Neural cell (in vitro differentiated cells): ENCODE data around the gene SKOR2.

ENCODE experiments used
- EZH2 ChIP-seq: fragments of 200-600, 300-800 bp; shearing (Covaris generic), sonication (generic); IDR thresholded peaks from 2 replicates; pipeline ENCODE4 v1.6.1; 2014; ENCODE audit warnings: antibody characterized with exemption, low read length, borderline replicate concordance, mild to moderate bottlenecking; ENCODE audit not compliant: insufficient read depth, poor library complexity, severe bottlenecking
- MXI1 ChIP-seq: fragments of 450-650 bp; conservative IDR thresholded peaks from 2 replicates; pipeline ENCODE4 v1.6.1; 2014; ENCODE audit warnings: antibody characterized with exemption, mild to moderate bottlenecking; ENCODE audit not compliant: poor library complexity, severe bottlenecking
- RAD21 ChIP-seq: fragments of 450-650 bp; conservative IDR thresholded peaks from 2 replicates; pipeline ENCODE4 v1.6.1; 2014; ENCODE audit warnings: antibody characterized with exemption, mild to moderate bottlenecking, moderate library complexity
- TF ChIP-seq, protein P1 (sequence below): fragments of 450-650 bp; IDR thresholded peaks from 2 replicates; pipeline ENCODE4 v1.5.1; 2014; ENCODE audit warnings: antibody characterized with exemption, mild to moderate bottlenecking, moderate library complexity; ENCODE audit not compliant: poor library complexity, severe bottlenecking

DNA sequence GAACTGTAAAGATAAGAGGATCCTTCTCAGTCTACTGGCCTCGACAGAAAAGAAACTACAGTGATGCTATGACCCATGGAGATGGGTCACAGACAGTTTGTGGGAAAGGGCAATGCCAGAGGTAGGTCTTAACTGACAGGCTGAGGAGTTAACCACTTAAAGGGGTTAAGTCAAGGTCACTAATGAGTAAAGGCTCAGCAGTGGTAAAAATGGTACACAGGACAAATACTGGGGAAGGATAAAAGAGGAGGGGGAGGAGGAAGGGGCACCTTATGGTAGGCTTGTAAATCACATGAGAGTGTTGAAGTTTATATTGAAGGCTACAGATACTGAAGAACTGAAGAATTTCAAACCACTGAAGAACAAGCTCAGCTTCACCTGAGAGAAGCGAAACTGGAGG is 85.2 kb downstream of the SKOR2 start:
- TF ChIP-seq RAD21: no peak
- TF ChIP-seq, protein P1, sequence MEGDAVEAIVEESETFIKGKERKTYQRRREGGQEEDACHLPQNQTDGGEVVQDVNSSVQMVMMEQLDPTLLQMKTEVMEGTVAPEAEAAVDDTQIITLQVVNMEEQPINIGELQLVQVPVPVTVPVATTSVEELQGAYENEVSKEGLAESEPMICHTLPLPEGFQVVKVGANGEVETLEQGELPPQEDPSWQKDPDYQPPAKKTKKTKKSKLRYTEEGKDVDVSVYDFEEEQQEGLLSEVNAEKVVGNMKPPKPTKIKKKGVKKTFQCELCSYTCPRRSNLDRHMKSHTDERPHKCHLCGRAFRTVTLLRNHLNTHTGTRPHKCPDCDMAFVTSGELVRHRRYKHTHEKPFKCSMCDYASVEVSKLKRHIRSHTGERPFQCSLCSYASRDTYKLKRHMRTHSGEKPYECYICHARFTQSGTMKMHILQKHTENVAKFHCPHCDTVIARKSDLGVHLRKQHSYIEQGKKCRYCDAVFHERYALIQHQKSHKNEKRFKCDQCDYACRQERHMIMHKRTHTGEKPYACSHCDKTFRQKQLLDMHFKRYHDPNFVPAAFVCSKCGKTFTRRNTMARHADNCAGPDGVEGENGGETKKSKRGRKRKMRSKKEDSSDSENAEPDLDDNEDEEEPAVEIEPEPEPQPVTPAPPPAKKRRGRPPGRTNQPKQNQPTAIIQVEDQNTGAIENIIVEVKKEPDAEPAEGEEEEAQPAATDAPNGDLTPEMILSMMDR: no peak
- no peak for TF ChIP-seq MXI1
- TF ChIP-seq EZH2: no peak
